ENCODE measurements around the gene CCDC80. TPM values are rescaled to one million over a fixed set of nuclear protein-coding genes. Genes with fewer than 3 reads are reported as not detected.

The CCDC80 gene
- total RNA-seq, 1 donor from 2014 or later, result 3.7 TPM

DNA sequence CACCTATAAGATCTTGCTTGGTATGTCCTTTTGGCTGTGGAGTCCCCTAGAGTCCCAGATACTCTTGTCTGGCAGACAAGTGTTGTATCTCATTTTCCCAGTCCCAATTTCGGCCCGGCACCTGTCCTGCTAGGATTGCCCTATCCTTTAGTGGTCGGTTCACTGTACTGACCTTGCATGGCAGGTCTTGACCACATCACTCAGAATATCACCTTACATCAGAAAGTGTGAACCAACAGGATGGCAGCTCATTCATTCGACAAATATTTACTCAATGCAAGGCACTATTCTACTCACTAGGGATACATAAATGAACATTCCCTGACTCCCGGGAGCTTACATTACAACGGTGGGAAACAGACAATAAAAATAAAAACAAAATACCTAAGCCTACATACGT, 5.7 kb upstream of the CCDC80 start:
- Mint-ChIP-seq H3K36me3 (ENCODE audit: low read depth, unreplicated experiment) (no peaks in the 10 kb centered on the region), H3K27ac (ENCODE audit: unreplicated experiment) (no peak overlapping the region), H3K9me3 (ENCODE audit: unreplicated experiment) (no peaks in the 10 kb centered on the region), H3K4me3 (ENCODE audit: unreplicated experiment) (no peak overlapping the region), H3K4me1 (ENCODE audit: unreplicated experiment) (peaks cover 32% of the 10 kb centered on the region), H3K27me3 (ENCODE audit: unreplicated experiment) (no peaks in the 10 kb centered on the region)
- TF ChIP-seq, protein P1, sequence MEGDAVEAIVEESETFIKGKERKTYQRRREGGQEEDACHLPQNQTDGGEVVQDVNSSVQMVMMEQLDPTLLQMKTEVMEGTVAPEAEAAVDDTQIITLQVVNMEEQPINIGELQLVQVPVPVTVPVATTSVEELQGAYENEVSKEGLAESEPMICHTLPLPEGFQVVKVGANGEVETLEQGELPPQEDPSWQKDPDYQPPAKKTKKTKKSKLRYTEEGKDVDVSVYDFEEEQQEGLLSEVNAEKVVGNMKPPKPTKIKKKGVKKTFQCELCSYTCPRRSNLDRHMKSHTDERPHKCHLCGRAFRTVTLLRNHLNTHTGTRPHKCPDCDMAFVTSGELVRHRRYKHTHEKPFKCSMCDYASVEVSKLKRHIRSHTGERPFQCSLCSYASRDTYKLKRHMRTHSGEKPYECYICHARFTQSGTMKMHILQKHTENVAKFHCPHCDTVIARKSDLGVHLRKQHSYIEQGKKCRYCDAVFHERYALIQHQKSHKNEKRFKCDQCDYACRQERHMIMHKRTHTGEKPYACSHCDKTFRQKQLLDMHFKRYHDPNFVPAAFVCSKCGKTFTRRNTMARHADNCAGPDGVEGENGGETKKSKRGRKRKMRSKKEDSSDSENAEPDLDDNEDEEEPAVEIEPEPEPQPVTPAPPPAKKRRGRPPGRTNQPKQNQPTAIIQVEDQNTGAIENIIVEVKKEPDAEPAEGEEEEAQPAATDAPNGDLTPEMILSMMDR (IDR thresholded peaks at IDR 0.05; ENCODE audit: unreplicated experiment), result no peak
- DNase-seq (ENCODE audit: low spot score), result no peak

DNA sequence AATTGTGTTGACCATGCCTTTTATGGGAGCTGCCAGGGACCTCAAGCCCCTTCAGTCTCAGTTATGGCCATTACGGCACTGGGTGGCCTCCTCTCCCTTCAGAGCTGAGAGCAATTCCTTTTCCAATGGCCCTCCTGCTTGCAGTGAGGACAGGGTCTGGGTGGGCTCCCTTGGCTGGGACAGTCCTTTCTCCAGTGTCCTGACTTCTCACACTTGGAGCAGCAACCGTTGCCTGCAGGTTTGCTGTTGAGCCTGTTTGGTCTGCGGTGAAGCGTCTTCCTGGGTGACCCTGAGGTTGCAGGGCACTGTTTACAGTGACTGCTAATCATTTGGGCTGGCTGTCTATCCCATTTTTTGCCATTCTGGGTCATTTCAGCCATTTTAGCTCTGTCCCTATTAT, 3.5 kb upstream of the CCDC80 start:
- TF ChIP-seq, protein P1 (IDR thresholded peaks at IDR 0.05; ENCODE audit: unreplicated experiment), result no peak
- Mint-ChIP-seq H3K27ac (ENCODE audit: unreplicated experiment) (no peak overlapping the region), H3K27me3 (ENCODE audit: unreplicated experiment) (no peaks in the 10 kb centered on the region), H3K4me1 (ENCODE audit: unreplicated experiment) (peaks cover 25% of the 10 kb centered on the region), H3K9me3 (ENCODE audit: unreplicated experiment) (no peaks in the 10 kb centered on the region), H3K36me3 (ENCODE audit: low read depth, unreplicated experiment) (no peaks in the 10 kb centered on the region), H3K4me3 (ENCODE audit: unreplicated experiment) (no peak overlapping the region)
- no peak for DNase-seq (ENCODE audit: low spot score)

DNA sequence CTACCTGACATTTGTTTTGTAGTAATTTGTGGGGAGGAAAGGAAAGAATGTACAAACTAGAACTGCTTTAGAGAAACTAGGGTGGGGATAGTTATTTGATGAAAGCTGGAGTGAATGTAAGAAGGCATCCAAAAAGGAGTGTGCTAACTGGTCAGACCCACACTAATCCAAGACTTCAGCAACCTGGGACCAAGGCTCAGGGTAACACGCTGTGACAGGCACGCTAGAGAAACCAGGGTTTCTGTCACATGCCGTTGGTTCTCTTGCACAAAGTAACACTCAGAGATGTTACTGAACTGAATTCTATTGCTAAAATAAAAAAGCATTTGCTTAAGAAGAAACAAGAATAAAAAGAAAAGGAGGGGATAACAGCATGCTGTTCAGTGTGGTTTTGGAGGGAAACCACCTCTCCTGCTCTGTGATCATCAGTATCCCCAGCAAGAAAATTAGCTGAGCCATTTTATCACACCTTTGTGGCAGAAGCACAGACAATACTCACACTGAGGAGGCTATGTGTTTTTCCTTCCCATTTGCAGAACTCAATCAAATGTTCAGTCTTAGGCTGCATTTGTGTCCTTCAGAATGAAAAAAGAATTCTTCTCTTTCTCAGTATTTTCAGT, 2.8 kb upstream of the CCDC80 start:
- Mint-ChIP-seq H3K36me3 (ENCODE audit: low read depth, unreplicated experiment) (no peaks in the 10 kb centered on the region), H3K27ac (ENCODE audit: unreplicated experiment) (no peak overlapping the region), H3K4me1 (ENCODE audit: unreplicated experiment) (peaks cover 23% of the 10 kb centered on the region), H3K9me3 (ENCODE audit: unreplicated experiment) (no peaks in the 10 kb centered on the region), H3K4me3 (ENCODE audit: unreplicated experiment) (no peak overlapping the region), H3K27me3 (ENCODE audit: unreplicated experiment) (no peaks in the 10 kb centered on the region)
- no peak for DNase-seq (ENCODE audit: low spot score)
- TF ChIP-seq, protein P1 (IDR thresholded peaks at IDR 0.05; ENCODE audit: unreplicated experiment), result no peak

DNA sequence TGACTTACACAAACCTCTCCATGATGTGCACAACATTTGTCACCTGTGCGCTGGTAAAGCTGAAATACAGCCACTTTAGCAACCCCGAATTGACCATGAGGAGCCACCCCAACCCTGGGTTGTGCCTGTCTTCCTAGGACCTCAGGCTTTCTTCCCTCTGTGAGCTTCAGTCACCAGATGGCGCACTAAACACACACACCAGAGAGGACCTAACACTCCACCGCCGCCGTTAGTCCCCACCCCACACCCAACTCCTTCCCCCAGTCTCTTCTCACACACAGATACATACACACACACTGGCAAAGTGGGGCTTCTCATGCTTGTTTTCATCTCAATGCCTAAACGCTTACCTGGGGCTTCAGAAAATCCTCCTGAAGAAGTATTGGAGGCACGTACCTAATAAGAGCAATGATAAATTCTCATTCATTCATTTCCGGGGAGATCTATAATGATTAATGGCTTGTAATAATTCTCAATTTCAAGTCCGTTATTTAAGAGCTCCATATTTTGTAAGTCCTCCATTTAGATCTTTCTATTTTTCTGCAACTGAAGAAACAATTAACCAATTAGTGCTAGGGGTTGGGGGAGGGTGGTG, 2.1 kb upstream of the CCDC80 start:
- H3K4me3 Mint-ChIP-seq (ENCODE audit: unreplicated experiment), result no peak overlapping the region

More for the DNA sequence above, 2.1 kb upstream of the CCDC80 start:
- Mint-ChIP-seq H3K27me3 (ENCODE audit: unreplicated experiment) (peaks cover 2% of the 10 kb centered on the region), H3K4me1 (ENCODE audit: unreplicated experiment) (peaks cover 20% of the 10 kb centered on the region), H3K9me3 (ENCODE audit: unreplicated experiment) (no peaks in the 10 kb centered on the region), H3K36me3 (ENCODE audit: low read depth, unreplicated experiment) (no peaks in the 10 kb centered on the region), H3K27ac (ENCODE audit: unreplicated experiment) (no peak overlapping the region)
- TF ChIP-seq, protein P1 (IDR thresholded peaks at IDR 0.05; ENCODE audit: unreplicated experiment), result no peak
- DNase-seq (ENCODE audit: low spot score), result peak; percentile 80
